Stimulated activated CD4-positive, alpha-beta T cell treated with anti-CD3 and anti-CD28 coated beads, Interleukin-4, amount 100 ng/mL, for 24 hours (primary cell): ENCODE results near the gene HES7.
"Not testable (repeated sequence)": the region's sequence is repeated elsewhere in the genome, so short reads cannot be mapped to it uniquely, and the experiment has no call there.

Experiments
- DNase-seq: peaks from one replicate; pipeline ENCODE4 v3.0.0-alpha.2; 2020

The HES7 gene

DNA sequence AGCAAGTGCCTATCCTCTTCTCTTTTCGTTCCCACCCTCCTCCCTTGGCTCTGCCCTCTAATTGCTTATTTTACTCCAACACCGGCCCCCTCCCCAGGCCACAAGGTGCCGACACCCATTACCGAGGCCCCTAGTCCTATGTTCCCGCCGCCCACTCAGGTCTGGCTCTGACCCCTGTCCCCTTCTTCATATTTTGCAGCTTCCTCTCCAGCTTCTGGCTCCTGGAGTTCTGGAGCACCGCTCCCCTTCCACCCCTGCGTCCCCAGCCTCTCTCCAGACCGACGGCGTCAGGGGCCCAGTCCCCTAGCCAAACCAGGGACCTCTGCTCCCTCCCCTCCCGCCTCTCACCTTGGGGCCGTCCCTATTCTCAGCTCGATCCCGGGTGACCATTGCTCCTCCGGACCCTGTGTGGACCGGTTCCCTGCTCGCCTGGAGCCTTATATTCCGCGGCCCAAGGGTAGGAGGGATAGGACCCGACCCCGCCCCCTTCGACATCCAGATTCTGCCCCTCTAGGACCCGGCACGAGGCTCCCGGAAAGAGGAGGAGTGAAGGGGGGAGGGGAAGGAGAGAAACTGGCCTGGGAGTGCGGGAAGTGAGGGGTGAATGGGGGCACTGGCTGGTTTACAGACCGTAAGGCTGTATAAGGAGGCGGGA is at the start of gene HES7:
Gene HES7 (minus strand): TSS at position 412 of the 655 bp plus-strand sequence. CDS start 22 bp downstream, at position 390.
- no peak for DNase-seq

- DNase-seq: peak; percentile 87
Observed at GRCh38 chr17:8173056-8173870, 49.4 kb upstream of the HES7 start.

DNA sequence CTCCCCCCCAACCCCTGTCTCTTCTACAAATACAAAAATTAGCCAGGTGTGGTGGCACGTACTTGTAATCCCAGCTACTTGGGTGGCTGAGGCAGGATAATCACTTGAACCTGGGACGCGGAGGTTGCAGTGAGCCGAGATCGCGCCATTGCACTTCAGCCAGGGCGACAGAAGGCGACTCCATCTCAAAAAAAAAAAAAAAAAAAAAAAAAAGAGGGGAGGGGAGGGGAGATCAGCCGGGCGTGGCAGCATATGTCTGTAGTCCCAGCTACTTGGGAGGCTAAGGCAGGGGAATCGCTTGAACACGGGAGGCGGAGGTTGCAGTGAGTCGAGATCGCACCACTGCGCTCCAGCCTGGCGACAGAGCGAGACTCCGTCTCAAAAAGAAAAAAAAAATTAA is 46.3 kb upstream of the HES7 start:
- DNase-seq: not testable (repeated sequence)

- no peak for DNase-seq
Observed at GRCh38 chr17:8167526-8167925, 43.6 kb upstream of the HES7 start.

DNA sequence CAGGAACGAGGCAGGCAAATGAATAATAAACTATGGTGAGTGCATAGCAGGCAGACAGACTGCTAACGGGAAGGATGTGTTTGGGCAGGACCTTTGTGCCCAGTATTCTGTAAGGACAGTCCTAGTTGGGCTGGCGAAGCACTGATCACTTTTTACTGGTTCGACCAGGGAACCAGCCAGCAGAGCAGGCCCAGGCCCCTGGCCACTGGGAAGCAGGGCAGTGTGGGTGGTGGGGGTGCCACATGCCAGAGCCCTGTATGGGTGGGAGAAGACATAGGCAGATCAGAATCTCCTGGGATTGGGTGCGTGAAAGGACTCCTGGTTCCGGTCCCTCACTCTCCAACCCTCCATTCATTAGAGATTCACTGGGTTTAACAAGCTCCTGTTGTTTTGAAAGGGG is 42.8 kb upstream of the HES7 start:
- no peak for DNase-seq

DNA sequence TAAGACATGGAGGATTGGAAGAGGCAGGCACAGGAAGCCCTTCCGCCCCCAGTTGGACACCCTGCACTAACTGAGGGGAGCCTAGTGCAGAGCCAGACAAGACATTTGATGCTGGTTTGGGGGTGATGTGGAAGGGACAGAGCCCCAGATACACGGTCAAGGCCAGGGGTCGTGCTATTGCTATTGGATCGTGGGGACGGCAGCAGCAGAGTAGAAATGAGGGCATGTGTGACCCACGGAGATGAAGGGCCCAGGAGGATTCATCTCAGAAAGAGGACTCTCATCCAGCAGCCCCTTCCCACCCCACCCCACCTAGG is 40.9 kb upstream of the HES7 start:
- no peak for DNase-seq

DNA sequence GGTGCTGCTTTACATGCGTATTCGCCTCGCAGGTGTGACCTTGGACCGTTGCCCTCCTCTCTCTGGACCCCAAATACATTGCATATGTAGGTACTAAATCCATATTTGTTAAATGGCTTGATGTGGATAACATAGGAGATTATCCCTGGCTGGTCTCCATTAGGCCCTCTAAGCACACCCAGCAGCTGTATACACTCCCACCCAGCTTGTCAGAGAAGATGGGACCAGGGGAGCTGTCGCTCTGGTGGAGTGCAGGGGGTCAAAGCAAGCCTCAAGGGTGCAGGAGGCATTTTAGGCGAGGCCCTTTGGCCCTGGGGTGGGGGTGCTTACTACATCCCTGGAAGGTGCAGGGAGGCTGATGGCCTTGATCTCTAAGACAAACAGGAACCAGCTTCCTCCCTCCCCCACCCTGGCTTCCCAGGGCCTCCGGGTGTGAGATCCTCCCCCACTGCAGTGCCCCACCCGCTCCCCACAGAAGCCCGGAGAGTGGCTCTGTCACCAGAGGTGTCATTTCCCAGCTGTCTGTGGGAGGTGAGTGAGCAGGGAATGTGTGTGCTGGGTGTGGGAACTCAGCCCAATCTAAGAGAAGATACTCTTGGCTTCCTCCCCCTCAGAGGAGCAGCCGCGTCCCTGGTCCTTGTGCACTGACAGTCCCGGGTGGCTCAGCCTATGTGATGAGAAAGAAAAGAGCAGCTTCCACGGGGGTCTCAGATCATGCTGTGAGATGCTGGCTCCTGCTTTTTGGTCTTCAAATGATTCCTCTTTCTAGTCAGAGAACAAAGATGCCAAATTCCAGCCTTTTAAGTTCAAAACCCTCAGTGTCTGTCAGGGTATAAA is 40.3 kb upstream of the HES7 start:
- peak; percentile 80 for DNase-seq

GRCh38 chr17:8162997-8163977 is 39.4 kb upstream of the HES7 start:
- no peak for DNase-seq

DNA sequence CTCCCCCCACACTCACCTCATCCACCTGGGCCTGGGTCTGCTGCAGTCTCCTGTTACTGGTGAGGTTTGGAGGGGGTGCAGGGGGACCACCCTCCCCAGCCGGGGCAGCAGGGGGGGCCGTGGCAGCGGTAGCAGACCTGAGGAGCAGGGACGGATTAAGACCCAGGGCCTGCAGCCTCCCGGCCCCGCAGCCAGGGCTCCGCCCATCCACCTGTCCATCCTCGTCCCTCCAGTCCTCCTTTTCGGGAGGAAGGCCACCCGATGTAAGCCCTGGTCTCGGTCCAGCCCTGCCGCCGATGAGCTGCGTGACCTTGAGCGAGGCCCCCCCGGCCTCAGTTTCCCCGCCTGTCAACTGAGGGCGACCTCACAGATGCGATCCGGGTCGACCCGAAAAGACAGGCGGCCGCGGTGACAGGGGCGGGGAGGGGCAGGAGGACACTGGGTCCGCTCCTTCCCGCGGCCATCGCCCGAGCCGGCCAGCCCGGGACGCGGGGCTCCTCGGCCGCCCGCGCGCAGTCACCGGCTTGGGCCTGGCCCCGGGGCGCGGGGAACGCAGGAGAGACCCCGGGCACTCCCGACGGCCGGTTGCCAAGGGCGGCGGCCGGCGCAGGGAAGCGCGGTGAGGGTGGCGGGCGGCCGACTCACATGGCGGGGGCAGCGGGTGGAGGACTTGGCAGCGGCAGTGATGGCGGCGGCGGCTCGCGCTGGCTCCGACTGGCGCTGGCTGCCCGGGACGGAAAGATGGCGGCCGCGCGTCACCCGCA is 38.5 kb upstream of the HES7 start, which contains the start of gene VAMP2:
Gene VAMP2 (minus strand): TSS at position 716 of the 764 bp plus-strand sequence. CDS start 69 bp downstream, at position 647.
- DNase-seq: peak; percentile 83

DNA sequence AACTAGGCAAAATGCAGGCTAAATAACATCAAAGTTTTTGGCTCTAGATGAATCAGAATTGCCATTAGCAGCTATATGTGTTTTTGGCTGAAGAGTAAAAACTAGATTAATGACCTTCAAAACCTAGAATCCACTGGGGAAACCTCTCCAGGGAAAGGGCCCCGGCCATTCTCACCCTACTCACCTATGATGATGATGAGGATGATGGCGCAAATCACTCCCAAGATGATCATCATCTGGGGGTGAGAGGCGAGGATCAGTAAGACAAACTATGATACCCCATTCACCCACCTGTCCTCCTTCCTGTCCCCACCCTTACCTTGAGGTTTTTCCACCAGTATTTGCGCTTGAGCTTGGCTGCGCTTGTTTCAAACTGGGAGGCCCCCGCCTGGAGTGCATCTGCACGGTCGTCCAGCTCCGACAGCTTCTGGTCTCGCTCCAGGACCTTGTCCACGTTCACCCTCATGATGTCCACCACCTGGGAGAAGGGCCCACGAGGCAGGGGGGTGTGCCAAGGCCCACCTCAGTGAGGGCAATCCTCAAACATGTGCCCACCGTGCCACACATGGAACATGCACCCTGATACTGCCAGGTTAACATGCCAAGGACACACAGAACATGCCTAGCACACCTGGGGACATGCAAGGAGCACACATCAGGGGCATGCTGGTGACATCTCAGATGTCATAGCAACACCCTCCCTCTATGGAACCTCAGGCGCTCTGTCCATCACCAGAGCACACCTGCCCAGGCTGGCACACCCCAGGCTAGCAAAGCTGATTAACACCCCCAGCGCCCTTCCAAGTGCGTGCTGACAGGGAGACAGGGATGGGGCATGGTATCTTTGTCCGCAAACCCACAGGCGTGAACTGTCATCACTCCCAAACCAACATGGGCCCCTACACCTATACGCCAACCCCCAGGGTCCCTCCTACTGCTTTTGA is 37.7 kb upstream of the HES7 start:
- DNase-seq: no peak

DNA sequence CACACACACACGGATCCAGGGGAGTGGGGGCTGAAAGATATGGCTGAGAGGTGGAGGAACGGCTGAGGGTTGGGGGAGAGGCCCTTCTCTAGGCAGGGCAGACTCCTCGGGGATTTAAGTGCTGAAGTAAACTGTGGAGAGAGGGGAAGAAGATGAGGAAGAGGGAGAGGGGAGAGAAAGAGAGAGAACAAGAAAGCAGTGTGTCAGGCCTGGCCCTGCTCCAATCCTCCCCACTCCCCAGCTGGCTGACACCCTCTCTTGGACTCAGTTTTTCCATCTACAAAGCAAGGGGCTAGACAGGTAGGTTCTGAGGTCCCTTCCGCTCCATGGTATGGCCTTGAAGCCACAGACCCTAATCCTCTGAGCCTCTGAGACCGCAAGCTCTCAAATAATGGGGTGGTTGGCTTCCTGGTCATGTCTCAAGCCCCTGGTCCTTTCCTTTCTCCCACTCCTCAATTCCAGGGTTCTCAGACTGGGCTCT is 36.9 kb upstream of the HES7 start:
- no peak for DNase-seq

DNA sequence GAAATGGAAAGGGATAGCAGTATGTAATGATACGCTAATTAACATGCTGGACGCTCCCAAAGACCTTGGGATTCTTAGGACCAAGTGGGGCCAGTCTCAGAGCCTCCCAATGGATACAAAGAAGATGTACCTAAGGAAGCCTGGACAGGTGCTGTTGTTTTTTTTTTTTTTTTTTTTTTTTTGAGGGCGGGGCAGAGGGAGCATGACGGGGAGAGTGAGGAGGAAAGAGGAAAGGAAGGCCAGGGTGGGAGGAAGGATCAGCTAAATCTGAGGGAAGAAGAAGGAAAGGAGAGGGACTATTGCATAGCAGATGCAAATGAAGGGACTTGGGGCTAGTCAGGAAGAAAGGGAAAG is 36.3 kb upstream of the HES7 start:
- DNase-seq: no peak

DNA sequence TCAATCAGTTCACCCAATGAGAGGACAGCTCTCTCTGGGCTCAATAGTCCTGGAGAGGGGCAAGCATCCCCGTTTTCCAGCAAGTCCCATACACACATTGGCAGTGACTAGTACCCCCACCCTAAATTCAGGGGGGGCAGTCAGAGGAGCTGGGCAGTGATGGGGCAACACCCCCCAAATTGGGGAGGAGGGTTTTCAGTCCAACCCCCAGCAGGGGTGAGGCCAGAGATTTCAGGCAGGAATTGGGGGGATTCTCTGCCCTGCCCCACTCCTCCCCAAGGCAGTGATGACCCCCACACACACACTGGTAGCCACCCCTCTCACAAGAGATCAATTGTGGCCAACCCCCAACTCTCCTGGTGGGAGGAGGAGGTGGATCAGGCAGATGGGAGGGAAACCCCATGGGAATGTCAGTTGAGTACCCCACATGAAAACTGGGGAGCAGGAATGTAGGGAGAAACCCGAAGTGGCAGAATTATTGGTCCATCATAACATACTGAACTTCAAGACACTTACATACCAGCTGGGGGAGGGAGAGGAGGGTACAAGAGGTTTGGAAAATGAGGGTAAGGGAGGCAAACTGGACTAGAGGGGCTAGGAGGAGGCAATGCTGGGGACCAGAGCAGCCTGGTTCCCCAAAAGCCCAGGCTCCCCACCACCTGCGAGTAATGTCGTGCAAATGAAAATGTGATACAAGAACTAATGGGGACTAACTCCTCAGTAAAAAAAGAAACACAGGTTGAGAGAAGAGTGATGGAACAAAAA is 35.7 kb upstream of the HES7 start:
- no peak for DNase-seq

GRCh38 chr17:8159032-8159400 is 35.1 kb upstream of the HES7 start:
- no peak for DNase-seq

DNA sequence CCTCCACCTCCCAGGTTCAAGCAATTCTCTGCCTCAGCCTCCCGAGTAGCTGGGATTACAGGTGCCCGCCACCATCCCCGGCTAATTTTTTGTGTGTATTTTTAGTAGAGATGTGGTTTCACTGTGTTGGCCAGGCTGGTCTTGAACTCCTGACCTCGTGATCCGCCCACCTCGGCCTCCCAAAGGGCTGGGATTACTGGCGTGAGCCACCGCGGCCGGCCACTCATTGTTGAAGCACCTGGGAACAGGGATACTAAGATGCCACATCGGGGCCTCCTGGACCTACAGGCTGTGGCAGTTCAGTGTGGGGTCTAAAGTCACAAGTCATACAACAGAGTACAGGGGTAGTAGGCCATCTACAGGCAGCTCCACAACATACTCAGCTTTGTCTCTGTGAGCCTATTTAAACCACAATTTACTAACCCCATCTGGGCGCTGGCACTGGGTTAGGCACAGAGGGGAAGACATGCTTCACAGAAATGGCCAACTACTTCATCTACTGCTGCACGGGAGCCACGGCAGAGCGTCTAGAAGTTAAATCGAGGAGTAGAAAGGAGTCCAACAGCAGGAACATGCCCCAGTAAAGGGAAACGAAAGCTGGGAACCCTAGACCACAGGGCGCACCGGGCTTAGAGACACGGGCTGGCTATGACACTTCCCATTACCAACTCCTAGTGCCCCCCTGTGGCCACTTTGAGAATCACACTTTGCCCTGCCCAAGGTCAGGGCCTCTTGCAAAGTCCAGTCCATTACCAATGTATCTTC is 34.5 kb upstream of the HES7 start:
- DNase-seq: peak; percentile 91

DNA sequence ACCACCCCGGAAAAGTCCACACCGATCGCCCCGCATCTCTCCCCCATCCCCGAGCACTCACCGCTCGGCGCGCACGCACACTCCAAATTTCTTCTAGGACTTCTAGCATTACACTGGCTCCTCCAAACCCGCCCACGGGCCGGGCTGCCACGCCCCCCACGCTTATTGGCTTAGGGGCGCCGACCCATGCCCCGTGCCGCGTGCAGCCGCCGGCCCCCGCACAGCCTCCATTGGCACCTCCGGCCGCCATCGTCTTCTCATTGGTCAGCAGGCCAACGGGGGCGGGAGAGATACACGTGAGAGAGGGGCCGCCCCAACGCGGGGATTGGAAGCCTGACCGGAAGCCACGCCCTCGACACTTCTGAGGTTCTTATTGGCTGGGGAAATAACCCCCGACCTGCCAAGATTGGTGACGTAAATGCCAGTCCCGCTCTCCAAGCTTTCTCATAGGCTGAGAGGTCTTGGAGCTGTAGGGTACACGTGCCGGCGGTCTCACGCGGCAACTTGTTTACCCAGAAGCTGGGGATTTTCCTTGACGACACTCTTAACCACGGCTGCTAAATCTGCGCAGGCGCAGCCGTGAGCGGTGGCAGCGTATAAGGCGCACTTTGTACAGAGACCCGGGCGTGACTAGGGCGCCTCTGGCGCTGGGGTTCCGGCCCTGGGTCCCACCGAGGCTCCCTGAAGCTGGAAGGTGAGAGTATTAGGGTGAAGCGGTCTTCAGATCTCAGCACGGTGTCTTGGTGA is 32.5 kb upstream of the HES7 start:
- DNase-seq: peak; percentile 100

DNA sequence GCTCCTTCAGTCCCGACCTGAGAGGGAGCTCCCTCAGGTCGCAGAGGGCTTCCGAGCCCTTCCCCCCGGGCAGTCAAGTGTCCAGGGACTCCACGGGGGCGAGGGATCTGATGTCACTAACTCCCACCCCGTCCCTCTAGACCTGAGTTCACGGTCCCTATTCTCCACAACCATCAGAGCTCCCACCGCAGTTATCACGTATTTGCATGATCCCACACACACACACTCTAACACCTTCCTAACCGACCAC is 32.0 kb upstream of the HES7 start:
- DNase-seq: no peak
